ENCODE results near the gene SPDYE2B. TPM values are rescaled to one million over a fixed set of nuclear protein-coding genes. Genes with fewer than 3 reads are reported as not detected.
A peak's percentile ranks its signal among the peaks of the same experiment; 100 is the strongest.
"Not testable (repeated sequence)": the region's sequence is repeated elsewhere in the genome, so short reads cannot be mapped to it uniquely, and the experiment has no call there.

Gene SPDYE2B
- total RNA-seq: not detected in 2 replicates

GRCh38 chr7:102649924-102650323 is at the start of gene SPDYE2B:
TSS of gene SPDYE2B (plus strand) at chr7:102650319. CDS start at chr7:102652349, 2,030 bp downstream.
- H3K36me3 Mint-ChIP-seq (ENCODE audit: low read depth); H3K4me1 Mint-ChIP-seq; H3K27ac Mint-ChIP-seq; H3K4me3 Mint-ChIP-seq; DNase-seq; H3K27me3 Mint-ChIP-seq; intact Hi-C loops (cut with micrococcal nuclease); H3K9me3 Mint-ChIP-seq: not testable (repeated sequence)

GRCh38 chr7:102602317-102602716 is 47.8 kb upstream of the SPDYE2B start:
- DNase-seq; intact Hi-C loops (cut with micrococcal nuclease): not testable (repeated sequence)

GRCh38 chr7:102604431-102605145 is 45.5 kb upstream of the SPDYE2B start:
- H3K36me3 Mint-ChIP-seq (ENCODE audit: low read depth); DNase-seq; H3K4me1 Mint-ChIP-seq; intact Hi-C loops (cut with micrococcal nuclease); H3K9me3 Mint-ChIP-seq; H3K4me3 Mint-ChIP-seq; H3K27me3 Mint-ChIP-seq; H3K27ac Mint-ChIP-seq: not testable (repeated sequence)

More at GRCh38 chr7:102602317-102602716, 47.8 kb upstream of the SPDYE2B start:
- H3K4me1 Mint-ChIP-seq; H3K4me3 Mint-ChIP-seq; H3K9me3 Mint-ChIP-seq; H3K36me3 Mint-ChIP-seq (ENCODE audit: low read depth); H3K27me3 Mint-ChIP-seq; H3K27ac Mint-ChIP-seq: not testable (repeated sequence)

GRCh38 chr7:102606848-102607247 is 43.3 kb upstream of the SPDYE2B start:
- H3K4me1 Mint-ChIP-seq; H3K27ac Mint-ChIP-seq; H3K9me3 Mint-ChIP-seq; DNase-seq; H3K4me3 Mint-ChIP-seq; H3K36me3 Mint-ChIP-seq (ENCODE audit: low read depth); intact Hi-C loops (cut with micrococcal nuclease); H3K27me3 Mint-ChIP-seq: not testable (repeated sequence)

GRCh38 chr7:102609734-102610133 is 40.4 kb upstream of the SPDYE2B start:
- H3K27me3 Mint-ChIP-seq; H3K36me3 Mint-ChIP-seq (ENCODE audit: low read depth); H3K4me3 Mint-ChIP-seq; H3K4me1 Mint-ChIP-seq; H3K9me3 Mint-ChIP-seq; H3K27ac Mint-ChIP-seq; intact Hi-C loops (cut with micrococcal nuclease); DNase-seq: not testable (repeated sequence)

GRCh38 chr7:102610441-102610840 is 39.7 kb upstream of the SPDYE2B start:
- H3K27ac Mint-ChIP-seq; intact Hi-C loops (cut with micrococcal nuclease): not testable (repeated sequence)

GRCh38 chr7:102611013-102611674 is 39.0 kb upstream of the SPDYE2B start:
- H3K27me3 Mint-ChIP-seq; H3K27ac Mint-ChIP-seq; H3K9me3 Mint-ChIP-seq; DNase-seq; H3K36me3 Mint-ChIP-seq (ENCODE audit: low read depth); H3K4me1 Mint-ChIP-seq; intact Hi-C loops (cut with micrococcal nuclease); H3K4me3 Mint-ChIP-seq: not testable (repeated sequence)

More at GRCh38 chr7:102610441-102610840, 39.7 kb upstream of the SPDYE2B start:
- not testable (repeated sequence) for H3K27me3 Mint-ChIP-seq; H3K9me3 Mint-ChIP-seq; H3K4me3 Mint-ChIP-seq; H3K36me3 Mint-ChIP-seq (ENCODE audit: low read depth); H3K4me1 Mint-ChIP-seq
- DNase-seq: peak; percentile 57

GRCh38 chr7:102611675-102612325 is 38.3 kb upstream of the SPDYE2B start:
- H3K27me3 Mint-ChIP-seq; DNase-seq; H3K27ac Mint-ChIP-seq; H3K9me3 Mint-ChIP-seq; intact Hi-C loops (cut with micrococcal nuclease); H3K4me1 Mint-ChIP-seq; H3K36me3 Mint-ChIP-seq (ENCODE audit: low read depth): not testable (repeated sequence)
- peak overlapping the region; percentile 34 for H3K4me3 Mint-ChIP-seq

- peak; percentile 55 for DNase-seq
- H3K27ac Mint-ChIP-seq; H3K4me3 Mint-ChIP-seq; H3K9me3 Mint-ChIP-seq; intact Hi-C loops (cut with micrococcal nuclease); H3K4me1 Mint-ChIP-seq; H3K27me3 Mint-ChIP-seq; H3K36me3 Mint-ChIP-seq (ENCODE audit: low read depth): not testable (repeated sequence)
These were observed 36.4 kb upstream of the SPDYE2B start for GRCh38 chr7:102613575-102614345.

- H3K4me3 Mint-ChIP-seq; H3K27ac Mint-ChIP-seq; H3K4me1 Mint-ChIP-seq; H3K27me3 Mint-ChIP-seq; intact Hi-C loops (cut with micrococcal nuclease); DNase-seq; H3K9me3 Mint-ChIP-seq; H3K36me3 Mint-ChIP-seq (ENCODE audit: low read depth): not testable (repeated sequence)
These were observed 35.8 kb upstream of the SPDYE2B start for GRCh38 chr7:102614346-102614697.

- H3K36me3 Mint-ChIP-seq (ENCODE audit: low read depth); DNase-seq; intact Hi-C loops (cut with micrococcal nuclease); H3K4me1 Mint-ChIP-seq; H3K4me3 Mint-ChIP-seq; H3K27me3 Mint-ChIP-seq; H3K9me3 Mint-ChIP-seq; H3K27ac Mint-ChIP-seq: not testable (repeated sequence)
These were observed 35.2 kb upstream of the SPDYE2B start for GRCh38 chr7:102614873-102615272.

- DNase-seq; H3K27me3 Mint-ChIP-seq; H3K4me3 Mint-ChIP-seq; H3K27ac Mint-ChIP-seq; intact Hi-C loops (cut with micrococcal nuclease); H3K9me3 Mint-ChIP-seq; H3K36me3 Mint-ChIP-seq (ENCODE audit: low read depth); H3K4me1 Mint-ChIP-seq: not testable (repeated sequence)
These were observed 34.2 kb upstream of the SPDYE2B start for GRCh38 chr7:102615930-102616329.

GRCh38 chr7:102616507-102617125 is 33.5 kb upstream of the SPDYE2B start, which contains the start of gene RASA4:
TSS of gene RASA4 (minus strand) at chr7:102616756. CDS start at chr7:102616689, 67 bp downstream.
- intact Hi-C loops (cut with micrococcal nuclease); H3K4me3 Mint-ChIP-seq; H3K36me3 Mint-ChIP-seq (ENCODE audit: low read depth); H3K27ac Mint-ChIP-seq; H3K9me3 Mint-ChIP-seq; H3K27me3 Mint-ChIP-seq; H3K4me1 Mint-ChIP-seq: not testable (repeated sequence)
- DNase-seq: peak; percentile 87

Measured in activated CD4-positive, alpha-beta T cell treated with anti-CD3 and anti-CD28 coated beads, Interleukin-2, amount 10 ng/mL, durations not matched to agents 24 days and 14 days (primary cell).